Superior temporal gyrus (tissue), 1 donor: ENCODE results near the gene GRM7.

Experiments
- DNase-seq: peaks from one replicate; pipeline ENCODE4 v3.0.0-alpha.2; 2016; ENCODE audit errors: extremely low spot score

GRM7 gene

GRCh38 chr3:7396534-7396933 lies 535.6 kb downstream of the GRM7 start:
- no peak for DNase-seq

GRCh38 chr3:7397097-7397496 lies 536.2 kb downstream of the GRM7 start:
- no peak for DNase-seq

GRCh38 chr3:7400360-7400759 lies 539.4 kb downstream of the GRM7 start:
- DNase-seq: no peak

- no peak for DNase-seq
Measured at GRCh38 chr3:7401418-7401817, 540.5 kb downstream of the GRM7 start.

GRCh38 chr3:7407107-7407506 lies 546.2 kb downstream of the GRM7 start:
- DNase-seq: no peak

- DNase-seq: no peak
Measured at GRCh38 chr3:7410782-7411181, 549.9 kb downstream of the GRM7 start.

GRCh38 chr3:7421065-7421464 lies 560.1 kb downstream of the GRM7 start:
- DNase-seq: no peak

GRCh38 chr3:7423036-7423435 lies 562.1 kb downstream of the GRM7 start:
- DNase-seq: peak; percentile 22

- no peak for DNase-seq
Measured at GRCh38 chr3:7423995-7424394, 563.1 kb downstream of the GRM7 start.

- no peak for DNase-seq
Measured at GRCh38 chr3:7428206-7428718, 567.3 kb downstream of the GRM7 start.

- DNase-seq: no peak
Measured at GRCh38 chr3:7432610-7433009, 571.7 kb downstream of the GRM7 start.

- no peak for DNase-seq
Measured at GRCh38 chr3:7433073-7433472, 572.2 kb downstream of the GRM7 start.

GRCh38 chr3:7436542-7436941 lies 575.6 kb downstream of the GRM7 start:
- no peak for DNase-seq

- DNase-seq: no peak
Measured at GRCh38 chr3:7437231-7437630, 576.3 kb downstream of the GRM7 start.

- DNase-seq: no peak
Measured at GRCh38 chr3:7439101-7439680, 578.3 kb downstream of the GRM7 start.

GRCh38 chr3:7444886-7445285 lies 584.0 kb downstream of the GRM7 start:
- DNase-seq: no peak

- DNase-seq: no peak
Measured at GRCh38 chr3:7445331-7445730, 584.4 kb downstream of the GRM7 start.

GRCh38 chr3:7447197-7447769 lies 586.4 kb downstream of the GRM7 start:
- no peak for DNase-seq

GRCh38 chr3:7456386-7456785 lies 595.5 kb downstream of the GRM7 start:
- no peak for DNase-seq

- DNase-seq: no peak
Measured at GRCh38 chr3:7461202-7461825, 600.4 kb downstream of the GRM7 start.

- no peak for DNase-seq
Measured at GRCh38 chr3:7469866-7470265, 609.0 kb downstream of the GRM7 start.

GRCh38 chr3:7484636-7485035 lies 623.7 kb downstream of the GRM7 start:
- peak; percentile 72 for DNase-seq

GRCh38 chr3:7487763-7488162 lies 626.8 kb downstream of the GRM7 start:
- DNase-seq: no peak
